Left forelimb (tissue), 1 donor: ENCODE measurements around the gene ENAH.
"Not testable (repeated sequence)": the region's sequence is repeated elsewhere in the genome, so short reads cannot be mapped to it uniquely, and the experiment has no call there.

Experiments used
- DNase-seq: peaks from one replicate; pipeline ENCODE4 v3.0.0-alpha.2; 2018; ENCODE audit warnings: low spot score

The ENAH gene

GRCh38 chr1:225674381-225674780, 21.5 kb upstream of the ENAH start:
- DNase-seq = no peak

- DNase-seq = no peak
Measured at GRCh38 chr1:225670806-225671733, 18.1 kb upstream of the ENAH start.

GRCh38 chr1:225670356-225670755, 17.4 kb upstream of the ENAH start:
- DNase-seq = no peak

- no peak for DNase-seq
Measured at GRCh38 chr1:225668222-225668621, 15.3 kb upstream of the ENAH start.

- no peak for DNase-seq
Measured at GRCh38 chr1:225667362-225667761, 14.4 kb upstream of the ENAH start.

GRCh38 chr1:225666495-225666894, 13.6 kb upstream of the ENAH start:
- DNase-seq = no peak

- no peak for DNase-seq
Measured at GRCh38 chr1:225664762-225665161, 11.8 kb upstream of the ENAH start.

- no peak for DNase-seq
Measured at GRCh38 chr1:225662155-225662554, 9.2 kb upstream of the ENAH start.

- DNase-seq = no peak
Measured at GRCh38 chr1:225660544-225660946, 7.6 kb upstream of the ENAH start.

- no peak for DNase-seq
Measured at GRCh38 chr1:225658041-225658440, 5.1 kb upstream of the ENAH start.

GRCh38 chr1:225657462-225657989, 4.6 kb upstream of the ENAH start:
- no peak for DNase-seq

GRCh38 chr1:225656259-225656655, 3.3 kb upstream of the ENAH start:
- DNase-seq = not testable (repeated sequence)

- no peak for DNase-seq
Measured at GRCh38 chr1:225655509-225656258, 2.8 kb upstream of the ENAH start.

- no peak for DNase-seq
Measured at GRCh38 chr1:225654688-225655508, 2.0 kb upstream of the ENAH start.

GRCh38 chr1:225654277-225654597, 1.3 kb upstream of the ENAH start:
- DNase-seq = no peak

- peak; percentile 85 for DNase-seq
Measured at GRCh38 chr1:225653463-225654276, 747 bp upstream of the ENAH start.

- no peak for DNase-seq
Measured at GRCh38 chr1:225651872-225652728, 823 bp downstream of the ENAH start.

- DNase-seq = no peak
Measured at GRCh38 chr1:225651376-225651871, 1.5 kb downstream of the ENAH start.

GRCh38 chr1:225650179-225650578, 2.7 kb downstream of the ENAH start:
- DNase-seq = no peak
